SU-DHL-6 (cell line): ENCODE data around the gene CLPTM1L.

Experiments
- H2AFZ ChIP-seq: fragments of 200-600 bp; sonication (generic); 2 replicates; pipeline ENCODE4 v1.6.1; 2014; ENCODE audit warnings: low read depth, mild to moderate bottlenecking, moderate library complexity, mixed read lengths, antibody characterized with exemption, low read length; ENCODE audit not compliant: severe bottlenecking
- H3F3A ChIP-seq: fragments of 200-600 bp; shearing (Covaris generic); 2 replicates; pipeline ENCODE4 v1.6.0; 2016; ENCODE audit warnings: antibody characterized with exemption, mild to moderate bottlenecking; ENCODE audit not compliant: insufficient read depth
- H3K27ac ChIP-seq: fragments of 200-600 bp; sonication (generic); 2 replicates; pipeline ENCODE4 v1.5.1; 2016; ENCODE audit warnings: low read depth, mild to moderate bottlenecking, low read length, moderate library complexity, mixed read lengths
- H3K27me3 ChIP-seq: fragments of 200-600 bp; sonication (generic), shearing (Covaris generic); 2 replicates; pipeline ENCODE4 v1.6.0; 2014; ENCODE audit warnings: mild to moderate bottlenecking, low read length
- H3K36me3 ChIP-seq: fragments of 200-600 bp; sonication (generic); 2 replicates; pipeline ENCODE4 v1.6.1; 2014; ENCODE audit warnings: mild to moderate bottlenecking, low read length, mixed read lengths
- H3K4me2 ChIP-seq: fragments of 300-600, 200-600 bp; shearing (Covaris generic), sonication (generic); 2 replicates; pipeline ENCODE4 v1.6.0; 2014; ENCODE audit warnings: low read length, low read depth, mild to moderate bottlenecking; ENCODE audit not compliant: poor library complexity, severe bottlenecking
- H3K4me3 ChIP-seq: fragments of 200-600 bp; sonication (generic); 2 replicates; pipeline ENCODE4 v1.5.1; 2014; ENCODE audit warnings: antibody characterized with exemption, low read length, mild to moderate bottlenecking, mixed read lengths; ENCODE audit not compliant: insufficient read depth, poor library complexity, severe bottlenecking
- H3K79me2 ChIP-seq: fragments of 200-600 bp; sonication (generic); 2 replicates; pipeline ENCODE4 v1.6.1; 2014; ENCODE audit warnings: mild to moderate bottlenecking, low read length, moderate library complexity; ENCODE audit not compliant: insufficient read depth
- H3K9ac ChIP-seq: fragments of 200-600 bp; sonication (generic); 2 replicates; pipeline ENCODE4 v1.7.0; 2014; ENCODE audit warnings: mild to moderate bottlenecking, low read length
- H3K9me2 ChIP-seq: fragments of 200-600 bp; sonication (generic); replicated peaks from 2 replicates; pipeline ENCODE4 v1.6.1; 2014; ENCODE audit warnings: low read length; ENCODE audit not compliant: insufficient read depth
- H3K9me3 ChIP-seq: fragments of 200-600 bp; sonication (generic); 2 replicates; pipeline ENCODE4 v1.6.1; 2014; ENCODE audit warnings: low read length, mixed read lengths; ENCODE audit not compliant: insufficient read depth
- H4K20me1 ChIP-seq: fragments of 200-600 bp; sonication (generic); 2 replicates; pipeline ENCODE4 v1.6.1; 2014; ENCODE audit warnings: low read depth, mild to moderate bottlenecking, antibody characterized with exemption, low read length, moderate library complexity, mixed read lengths
- CTCF ChIP-seq: fragments of 200-600 bp; sonication (generic); IDR thresholded peaks from one replicate; pipeline ENCODE4 v1.5.1; 2017; ENCODE audit warnings: antibody characterized with exemption, mild to moderate bottlenecking, low read length, moderate library complexity; ENCODE audit not compliant: insufficient read depth, poor library complexity, severe bottlenecking
- EZH2phosphoT487 ChIP-seq: fragments of 200-600 bp; sonication (generic), shearing (Covaris generic); conservative IDR thresholded peaks from 2 replicates; pipeline ENCODE4 v1.6.1; 2018; ENCODE audit warnings: mild to moderate bottlenecking, antibody characterized with exemption, low read length, moderate library complexity, mixed read lengths

CLPTM1L gene

GRCh38 chr5:1387876-1388275, 43.0 kb upstream of the CLPTM1L start:
- Histone ChIP-seq H3K4me3 (no peak overlapping the region), H3K79me2 (no peaks in the 10 kb centered on the region), H3K9ac (no peak overlapping the region), H3K27ac (no peak overlapping the region), H3F3A (0 out of 2 replicates have a peak, but pooled peaks cover 5% of the 10 kb centered on the region), H3K36me3 (no peaks in the 10 kb centered on the region), H3K9me2 (no peaks in the 10 kb centered on the region), H4K20me1 (no peaks in the 10 kb centered on the region), H3K27me3 (no peaks in the 10 kb centered on the region), H2AFZ (no peak overlapping the region), H3K9me3 (no peaks in the 10 kb centered on the region), H3K4me2 (no peak overlapping the region)
- no peak for TF ChIP-seq EZH2phosphoT487
- no peak for TF ChIP-seq CTCF

- H3K4me2 ChIP-seq: no peak overlapping the region
- TF ChIP-seq EZH2phosphoT487 (no peak), CTCF (no peak)
These were observed 42.3 kb upstream of the CLPTM1L start for GRCh38 chr5:1387059-1387755.

DNA sequence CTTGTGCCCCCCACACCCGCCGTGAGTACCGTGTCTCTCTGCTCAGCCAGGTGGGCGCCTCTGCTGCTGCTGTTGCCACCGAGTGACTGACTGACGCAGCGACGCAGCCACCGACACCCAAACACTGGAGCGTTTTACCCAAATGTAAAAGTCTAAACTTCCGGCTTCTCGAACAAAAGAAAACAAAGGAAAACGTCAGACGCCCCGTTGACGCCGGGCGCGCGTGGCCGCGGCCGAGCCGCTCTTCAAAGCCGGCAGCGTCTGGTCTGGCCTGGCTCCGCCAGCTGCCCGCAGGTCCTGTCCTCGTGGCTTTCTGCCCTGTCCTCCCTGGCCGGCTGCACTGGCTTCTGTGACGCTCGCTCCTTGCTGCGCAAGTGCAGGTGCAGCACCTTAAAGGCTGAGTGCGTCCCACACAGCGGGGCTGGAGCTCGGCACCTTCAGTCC, 41.4 kb upstream of the CLPTM1L start:
- no peaks in the 10 kb centered on the region for H3K9me2 ChIP-seq
- H3K27me3 ChIP-seq: no peaks in the 10 kb centered on the region
- H3K79me2 ChIP-seq: no peaks in the 10 kb centered on the region
- no peaks in the 10 kb centered on the region for H3K36me3 ChIP-seq
- TF ChIP-seq EZH2phosphoT487: no peak
- TF ChIP-seq CTCF: no peak
- peak overlapping the region; percentile 85 for H2AFZ ChIP-seq
- H3F3A ChIP-seq: 0 out of 2 replicates have a peak, but pooled peaks cover 5% of the 10 kb centered on the region
- H3K9ac ChIP-seq: peak overlapping the region; percentile 61
- no peaks in the 10 kb centered on the region for H4K20me1 ChIP-seq
- H3K9me3 ChIP-seq: no peaks in the 10 kb centered on the region
- H3K4me2 ChIP-seq: peak overlapping the region; percentile 54
- peak overlapping the region; percentile 58 for H3K4me3 ChIP-seq
- H3K27ac ChIP-seq: peak overlapping the region; percentile 54

More at GRCh38 chr5:1387059-1387755, 42.3 kb upstream of the CLPTM1L start:
- peak overlapping the region; percentile 61 for H3K9ac ChIP-seq
- no peaks in the 10 kb centered on the region for H3K9me2 ChIP-seq
- H3K79me2 ChIP-seq: no peaks in the 10 kb centered on the region
- H2AFZ ChIP-seq: no peak overlapping the region
- H4K20me1 ChIP-seq: no peaks in the 10 kb centered on the region
- H3K4me3 ChIP-seq: no peak overlapping the region
- no peak overlapping the region for H3K27ac ChIP-seq
- H3K9me3 ChIP-seq: no peaks in the 10 kb centered on the region
- H3F3A ChIP-seq: 0 out of 2 replicates have a peak, but pooled peaks cover 5% of the 10 kb centered on the region
- no peaks in the 10 kb centered on the region for H3K27me3 ChIP-seq
- no peaks in the 10 kb centered on the region for H3K36me3 ChIP-seq
